OCI-LY7 (cell line): ENCODE measurements around the gene SCAF1. TPM values are rescaled to one million over a fixed set of nuclear protein-coding genes. Genes with fewer than 3 reads are reported as not detected.
A peak's percentile ranks its signal among the peaks of the same experiment; 100 is the strongest.

ENCODE experiments used
- Bru-seq: library from RNA; stranded (reverse); fragments of 400-500 nt; gene quantifications from one replicate; lab custom pipeline; 2021; lab: Mats Ljungman, UMichigan
- BruChase-seq, 2 experiments: library from RNA; stranded (reverse); fragments of 400-500 nt; gene quantifications; one replicate each; lab custom pipeline; 2021; lab: Mats Ljungman, UMichigan
- BruUV-seq: library from RNA; stranded (reverse); fragments of 400-500 nt; replicated peaks from 2 replicates; lab custom pipeline; 2021; lab: Mats Ljungman, UMichigan
- CTCF ChIA-PET: fragments of 300-600 bp; sonication (Branson Sonifier 250); formaldehyde crosslinking; loops from one replicate; lab custom pipeline; 2022; ENCODE audit warnings: antibody characterized with exemption; ENCODE audit not compliant: unreplicated experiment; lab: Charles Lee
- POLR2A ChIA-PET: fragments of 300-600 bp; sonication (Branson Sonifier 250); formaldehyde crosslinking; loops from one replicate; lab custom pipeline; 2022; ENCODE audit warnings: antibody characterized with exemption; lab: Charles Lee
- DNase-seq: peaks from one replicate; pipeline ENCODE4 v3.0.0-alpha.2; 2015; ENCODE audit warnings: low spot score
- H2AFZ ChIP-seq: fragments of 200-600 bp; sonication (generic), shearing (Covaris generic); 2 replicates; pipeline ENCODE4 v1.6.1; 2014; ENCODE audit warnings: mild to moderate bottlenecking, antibody characterized with exemption, low read length, moderate library complexity
- H3K27ac ChIP-seq: fragments of 200-600 bp; sonication (generic); 2 replicates; pipeline ENCODE4 v1.5.1; 2014; ENCODE audit warnings: mixed run types, low read depth, mild to moderate bottlenecking, moderate library complexity, low read length, inconsistent platforms; ENCODE audit not compliant: poor library complexity, severe bottlenecking
- H3K36me3 ChIP-seq: fragments of 200-600 bp; sonication (generic); 2 replicates; pipeline ENCODE4 v1.6.1; 2014; ENCODE audit warnings: mild to moderate bottlenecking, antibody characterized with exemption, low read length, moderate library complexity, mixed read lengths; ENCODE audit not compliant: insufficient read depth
- H3K4me1 ChIP-seq: fragments of 200-600 bp; sonication (generic); 2 replicates; pipeline ENCODE4 v1.5.1; 2014; ENCODE audit warnings: mild to moderate bottlenecking, low read length; ENCODE audit not compliant: insufficient read depth, poor library complexity, severe bottlenecking
- H3K4me2 ChIP-seq: fragments of 200-600 bp; sonication (generic); 2 replicates; pipeline ENCODE4 v1.6.1; 2014; ENCODE audit warnings: mild to moderate bottlenecking, low read length
- H3K4me3 ChIP-seq: fragments of 200-600 bp; sonication (generic); 2 replicates; pipeline ENCODE4 v1.5.1; 2014; ENCODE audit warnings: mild to moderate bottlenecking, low read depth, low read length; ENCODE audit not compliant: poor library complexity, severe bottlenecking
- H3K79me2 ChIP-seq: fragments of 200-600 bp; sonication (generic); 2 replicates; pipeline ENCODE4 v1.6.1; 2016; ENCODE audit warnings: low read depth, mild to moderate bottlenecking, low read length, moderate library complexity, mixed read lengths; ENCODE audit not compliant: insufficient read depth
- H3K9me2 ChIP-seq: fragments of 200-600 bp; sonication (generic); 2 replicates; pipeline ENCODE4 v1.6.1; 2016; ENCODE audit warnings: mild to moderate bottlenecking, low read length, mixed read lengths; ENCODE audit not compliant: insufficient read depth
- H3K9me3 ChIP-seq: fragments of 200-600 bp; sonication (generic); 2 replicates; pipeline ENCODE4 v1.6.1; 2014; ENCODE audit warnings: mild to moderate bottlenecking, mixed run types, low read length, mixed read lengths
- H4K20me1 ChIP-seq: fragments of 200-600 bp; sonication (generic); 2 replicates; pipeline ENCODE4 v1.6.1; 2014; ENCODE audit warnings: mild to moderate bottlenecking, antibody characterized with exemption, low read length, moderate library complexity, mixed read lengths; ENCODE audit not compliant: insufficient read depth
- CTCF ChIP-seq: fragments of 200-600 bp; sonication (generic); conservative IDR thresholded peaks from 2 replicates; pipeline ENCODE4 v1.5.1; 2014; ENCODE audit warnings: mild to moderate bottlenecking, antibody characterized with exemption, low read length, moderate library complexity, mixed read lengths
- EZH2phosphoT487 ChIP-seq: fragments of 200-600 bp; sonication (generic); IDR thresholded peaks from 2 replicates; pipeline ENCODE4 v1.6.1; 2018; ENCODE audit warnings: low read depth, borderline replicate concordance, mild to moderate bottlenecking, mixed run types, antibody characterized with exemption, low read length, moderate library complexity, mixed read lengths
- intact Hi-C: fragments of 100-400 bp; cut with micrococcal nuclease; formaldehyde crosslinking; loops from one replicate; pipeline ENCODE4 v1.10.0; 2022; ENCODE audit not compliant: unreplicated experiment
- long read RNA-seq: library from polyadenylated mRNA; stranded (forward); transcript quantifications from one replicate; pipeline ENCODE4 v2.0.0, GENCODE V29; 2022
- total RNA-seq, 2 experiments: library from RNA; depleted of rRNA in 1 of 2; stranded (reverse); fragments of >200 nt in 1 of 2; shearing (Covaris generic) in 1 of 2; gene quantifications; 2 replicates each; pipeline ENCODE4 v1.2.3, GENCODE V29; 2014 to 2022

The SCAF1 gene
- total RNA-seq (2014; rRNA removed; shearing (Covaris generic)) (12.4 and 15.0 TPM in 2 replicates), total RNA-seq (2022) (43.4 and 44.0 TPM in 2 replicates), Bru-seq, nascent RNA (percentile 57 among the genes with signal in this experiment), BruChase-seq, experiment 1, labeled RNA remaining after a 6-hour chase (percentile 66 among the genes with signal in this experiment), BruChase-seq, experiment 2, labeled RNA remaining after a 2-hour chase (percentile 66 among the genes with signal in this experiment)
- long read RNA-seq, partial matches to known transcripts = 15 of 16 reads
- long read RNA-seq, other reads (novel, unspliced or antisense) = 1 of 16 reads

GRCh38 chr19:49641688-49642491 lies at the start of gene SCAF1:
Gene SCAF1, plus strand, starts transcription at chr19:49642209. Its CDS starts 2,818 bp downstream, at chr19:49645027.
- H4K20me1 ChIP-seq = no peaks in the 10 kb centered on the region; the same call in 1 of the 2 replicates
- peak within 1 kb of the TSS; percentile 88 for H3K27ac ChIP-seq
- peaks cover 28% of the 10 kb centered on the region for H3K79me2 ChIP-seq
- peak within 1 kb of the TSS; percentile 93 for H3K4me3 ChIP-seq
- peaks cover 21% of the 10 kb centered on the region for H3K4me1 ChIP-seq
- POLR2A ChIA-PET = interaction anchor here (1.0 to 1.9 kb wide), 3 partner anchors 14 to 34 kb away, joined by 4 to 6 read pairs (median 5); partner anchors contain the start of genes BCL2L12 and IRF3
- DNase-seq = peak; percentile 100
- peak within 1 kb of the TSS; percentile 75; the same call in 1 of the 2 replicates for H2AFZ ChIP-seq
- intact Hi-C loops = loop anchor here (2.0 kb wide), 1 partner anchor 51 kb away; the partner anchor contains the start of gene PRR12
- TF ChIP-seq EZH2phosphoT487 (no peak), CTCF (no peak)
- H3K9me2 ChIP-seq = no peaks in the 10 kb centered on the region
- no TSS peak for BruUV-seq
- H3K9me3 ChIP-seq = no peaks in the 10 kb centered on the region
- H3K4me2 ChIP-seq = peak within 1 kb of the TSS; percentile 99
- CTCF ChIA-PET = interaction anchor here (0.6 kb wide), 1 partner anchor 30 kb away, joined by 3 read pairs; no protein-coding TSS in a partner anchor
- peaks cover 10% of the 10 kb centered on the region; the same call in 1 of the 2 replicates for H3K36me3 ChIP-seq

- Histone ChIP-seq H3K4me1 (peaks cover 13% of the 10 kb centered on the region), H3K9me2 (no peaks in the 10 kb centered on the region), H3K9me3 (no peaks in the 10 kb centered on the region), H3K36me3 (peaks cover 41% of the 10 kb centered on the region), H3K4me2 (peak overlapping the region; percentile 92), H4K20me1 (peaks cover 8% of the 10 kb centered on the region; the same call in 1 of the 2 replicates), H3K4me3 (peak overlapping the region; percentile 94), H3K79me2 (peaks cover 25% of the 10 kb centered on the region), H3K27ac (peak overlapping the region; percentile 96), H2AFZ (no peak overlapping the region)
- BruUV-seq = no TSS peak
- peak; percentile 72 for DNase-seq
- intact Hi-C loops = loop anchor here (5.0 kb wide), 1 partner anchor 285 kb away; the partner anchor contains the start of genes AKT1S1 and TBC1D17
- no peak for TF ChIP-seq CTCF
- no peak for TF ChIP-seq EZH2phosphoT487
- POLR2A ChIA-PET = interaction anchor here (0.6 to 4.3 kb wide), 4 partner anchors 19 to 156 kb away, joined by 3 to 17 read pairs (median 6); partner anchors contain the start of gene RRAS
- CTCF ChIA-PET = interaction anchor here (0.5 kb wide), 1 partner anchor 174 kb away, joined by 6 read pairs; the partner anchor contains the start of gene AP2A1
Observed at GRCh38 chr19:49592486-49593232, 49.4 kb upstream of the SCAF1 start.
